HL-60 (cell line): ENCODE data around the gene SIPA1L3.

Experiments
- DNase-seq, 2 experiments: peaks; one replicate each; pipeline ENCODE4 v3.0.0-alpha.2; 2010 to 2020; ENCODE audit warnings: low read depth in 1 of 2, low spot score in 1 of 2
- H3K27ac ChIP-seq: fragments of 250-450 bp; sonication (Bioruptor Pico); replicated peaks from 2 replicates; pipeline ENCODE4 v1.5.1; 2020; ENCODE audit warnings: mild to moderate bottlenecking, moderate library complexity
- H3K27me3 ChIP-seq: fragments of 250-450 bp; sonication (Bioruptor Pico); 2 replicates; pipeline ENCODE4 v1.5.1; 2021; ENCODE audit warnings: mild to moderate bottlenecking, moderate library complexity; ENCODE audit not compliant: insufficient read depth, poor library complexity, severe bottlenecking
- H3K4me3 ChIP-seq: replicated peaks from 2 replicates; pipeline ENCODE4 v1.5.1; 2011; ENCODE audit warnings: mild to moderate bottlenecking, control low read depth, low read length; ENCODE audit not compliant: insufficient read depth
- GABPA ChIP-seq: IDR thresholded peaks from 2 replicates; pipeline ENCODE4 v1.6.1; 2012; ENCODE audit warnings: low read depth
- POLR2AphosphoS5 ChIP-seq: IDR thresholded peaks from 2 replicates; pipeline ENCODE4 v1.6.1; 2012; ENCODE audit warnings: low read depth
- SPI1 ChIP-seq: IDR thresholded peaks from 2 replicates; pipeline ENCODE4 v1.6.1; 2012; ENCODE audit warnings: low read depth, mild to moderate bottlenecking, borderline replicate concordance
- TF ChIP-seq, protein P1 (sequence below): IDR thresholded peaks from one replicate; pipeline ENCODE4 v1.5.1; 2011; ENCODE audit warnings: low read length, control low read depth, inconsistent platforms; ENCODE audit not compliant: insufficient read depth
- TF ChIP-seq, protein P2 (sequence below): IDR thresholded peaks from 2 replicates; pipeline ENCODE4 v1.6.1; 2012; ENCODE audit warnings: low read depth; ENCODE audit not compliant: insufficient replicate concordance

Gene SIPA1L3

DNA sequence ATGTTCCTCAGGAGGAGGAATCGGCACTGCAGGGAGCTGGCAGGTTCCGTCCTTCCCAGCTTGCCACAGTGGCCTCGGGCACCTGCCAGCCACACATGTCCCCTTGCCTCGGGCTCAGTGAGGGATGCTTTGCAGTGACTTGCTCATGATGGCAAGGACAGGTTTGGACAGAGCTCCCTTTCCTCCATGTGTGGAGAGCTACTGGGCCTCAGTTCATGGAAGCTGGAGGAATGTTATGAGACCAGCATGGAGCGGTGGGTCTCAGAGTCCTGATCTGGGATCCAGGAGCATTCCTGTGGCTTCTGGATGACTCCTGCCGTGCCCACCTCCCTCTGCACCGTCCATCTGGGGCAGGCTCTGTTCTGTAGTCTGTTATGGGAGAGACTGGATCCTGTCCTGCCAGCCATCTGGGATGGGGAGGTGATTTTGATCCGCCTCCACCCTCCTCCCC, 59.2 kb downstream of the SIPA1L3 start:
- Histone ChIP-seq H3K4me3 (no peak overlapping the region), H3K27me3 (no peaks in the 10 kb centered on the region), H3K27ac (no peak overlapping the region)
- TF ChIP-seq GABPA = no peak
- TF ChIP-seq, protein P1, sequence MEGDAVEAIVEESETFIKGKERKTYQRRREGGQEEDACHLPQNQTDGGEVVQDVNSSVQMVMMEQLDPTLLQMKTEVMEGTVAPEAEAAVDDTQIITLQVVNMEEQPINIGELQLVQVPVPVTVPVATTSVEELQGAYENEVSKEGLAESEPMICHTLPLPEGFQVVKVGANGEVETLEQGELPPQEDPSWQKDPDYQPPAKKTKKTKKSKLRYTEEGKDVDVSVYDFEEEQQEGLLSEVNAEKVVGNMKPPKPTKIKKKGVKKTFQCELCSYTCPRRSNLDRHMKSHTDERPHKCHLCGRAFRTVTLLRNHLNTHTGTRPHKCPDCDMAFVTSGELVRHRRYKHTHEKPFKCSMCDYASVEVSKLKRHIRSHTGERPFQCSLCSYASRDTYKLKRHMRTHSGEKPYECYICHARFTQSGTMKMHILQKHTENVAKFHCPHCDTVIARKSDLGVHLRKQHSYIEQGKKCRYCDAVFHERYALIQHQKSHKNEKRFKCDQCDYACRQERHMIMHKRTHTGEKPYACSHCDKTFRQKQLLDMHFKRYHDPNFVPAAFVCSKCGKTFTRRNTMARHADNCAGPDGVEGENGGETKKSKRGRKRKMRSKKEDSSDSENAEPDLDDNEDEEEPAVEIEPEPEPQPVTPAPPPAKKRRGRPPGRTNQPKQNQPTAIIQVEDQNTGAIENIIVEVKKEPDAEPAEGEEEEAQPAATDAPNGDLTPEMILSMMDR = no peak
- DNase-seq = no peak

DNA sequence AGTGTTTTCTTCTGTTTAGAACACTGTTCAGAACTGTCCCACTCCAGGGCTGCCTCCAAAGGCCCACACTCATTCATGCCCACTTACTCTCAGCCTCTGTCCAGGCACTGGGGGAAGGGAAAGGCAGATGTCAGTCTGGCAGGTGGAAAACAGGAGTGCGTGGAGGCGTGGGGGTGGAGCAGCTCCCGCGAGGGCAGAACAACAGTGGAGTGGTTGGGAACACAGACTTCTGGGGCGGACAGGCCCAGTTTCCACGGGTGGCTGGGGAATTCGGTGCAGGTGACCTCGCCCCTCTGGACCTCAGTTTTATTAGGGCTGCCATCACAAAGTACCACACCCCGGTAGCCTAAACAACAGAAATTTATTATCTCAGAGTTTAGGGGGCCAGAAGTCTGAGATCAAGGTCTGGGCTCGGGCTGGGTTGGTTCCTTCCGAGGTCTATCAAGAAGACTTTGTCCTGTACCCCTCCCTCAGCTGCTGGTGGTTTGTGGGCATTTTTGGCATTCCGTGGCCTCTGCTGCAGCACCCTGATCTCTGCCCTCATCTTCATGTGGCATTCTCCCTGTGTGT, 59.7 kb downstream of the SIPA1L3 start:
- Histone ChIP-seq H3K4me3 (no peak overlapping the region), H3K27ac (no peak overlapping the region)
- TF ChIP-seq, protein P2, sequence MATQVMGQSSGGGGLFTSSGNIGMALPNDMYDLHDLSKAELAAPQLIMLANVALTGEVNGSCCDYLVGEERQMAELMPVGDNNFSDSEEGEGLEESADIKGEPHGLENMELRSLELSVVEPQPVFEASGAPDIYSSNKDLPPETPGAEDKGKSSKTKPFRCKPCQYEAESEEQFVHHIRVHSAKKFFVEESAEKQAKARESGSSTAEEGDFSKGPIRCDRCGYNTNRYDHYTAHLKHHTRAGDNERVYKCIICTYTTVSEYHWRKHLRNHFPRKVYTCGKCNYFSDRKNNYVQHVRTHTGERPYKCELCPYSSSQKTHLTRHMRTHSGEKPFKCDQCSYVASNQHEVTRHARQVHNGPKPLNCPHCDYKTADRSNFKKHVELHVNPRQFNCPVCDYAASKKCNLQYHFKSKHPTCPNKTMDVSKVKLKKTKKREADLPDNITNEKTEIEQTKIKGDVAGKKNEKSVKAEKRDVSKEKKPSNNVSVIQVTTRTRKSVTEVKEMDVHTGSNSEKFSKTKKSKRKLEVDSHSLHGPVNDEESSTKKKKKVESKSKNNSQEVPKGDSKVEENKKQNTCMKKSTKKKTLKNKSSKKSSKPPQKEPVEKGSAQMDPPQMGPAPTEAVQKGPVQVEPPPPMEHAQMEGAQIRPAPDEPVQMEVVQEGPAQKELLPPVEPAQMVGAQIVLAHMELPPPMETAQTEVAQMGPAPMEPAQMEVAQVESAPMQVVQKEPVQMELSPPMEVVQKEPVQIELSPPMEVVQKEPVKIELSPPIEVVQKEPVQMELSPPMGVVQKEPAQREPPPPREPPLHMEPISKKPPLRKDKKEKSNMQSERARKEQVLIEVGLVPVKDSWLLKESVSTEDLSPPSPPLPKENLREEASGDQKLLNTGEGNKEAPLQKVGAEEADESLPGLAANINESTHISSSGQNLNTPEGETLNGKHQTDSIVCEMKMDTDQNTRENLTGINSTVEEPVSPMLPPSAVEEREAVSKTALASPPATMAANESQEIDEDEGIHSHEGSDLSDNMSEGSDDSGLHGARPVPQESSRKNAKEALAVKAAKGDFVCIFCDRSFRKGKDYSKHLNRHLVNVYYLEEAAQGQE = no peak
- TF ChIP-seq SPI1 = no peak
- TF ChIP-seq POLR2AphosphoS5 = no peak
- no peak for TF ChIP-seq GABPA
- TF ChIP-seq, protein P1 = no peak

DNA sequence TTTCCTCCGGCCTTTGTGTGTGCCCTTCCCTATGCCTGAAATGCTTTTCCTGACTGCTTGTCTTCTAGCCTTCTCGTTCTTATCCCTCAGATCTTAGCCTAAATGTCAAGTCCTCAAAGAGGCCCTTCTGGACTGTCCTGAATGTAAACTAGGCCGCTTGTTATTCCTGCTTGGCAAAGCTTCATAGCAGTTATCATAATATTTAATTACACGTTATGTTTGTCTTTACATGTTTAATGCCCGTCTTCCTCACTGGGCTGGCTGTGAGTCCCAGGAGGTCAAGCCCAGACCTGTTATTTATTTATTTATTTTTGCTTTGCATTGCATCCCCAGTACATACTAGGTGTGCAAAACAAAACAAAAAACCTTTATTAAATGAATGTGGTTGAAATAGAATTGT, 62.7 kb downstream of the SIPA1L3 start:
- H3K27me3 ChIP-seq = no peaks in the 10 kb centered on the region
- no peak overlapping the region for H3K27ac ChIP-seq
- TF ChIP-seq, protein P2 = no peak
- TF ChIP-seq SPI1 (no peak), GABPA (no peak), POLR2AphosphoS5 (no peak)
- TF ChIP-seq, protein P1 = no peak

More for the DNA sequence above, 59.7 kb downstream of the SIPA1L3 start:
- H3K27me3 ChIP-seq = no peaks in the 10 kb centered on the region
- DNase-seq = no peak

DNA sequence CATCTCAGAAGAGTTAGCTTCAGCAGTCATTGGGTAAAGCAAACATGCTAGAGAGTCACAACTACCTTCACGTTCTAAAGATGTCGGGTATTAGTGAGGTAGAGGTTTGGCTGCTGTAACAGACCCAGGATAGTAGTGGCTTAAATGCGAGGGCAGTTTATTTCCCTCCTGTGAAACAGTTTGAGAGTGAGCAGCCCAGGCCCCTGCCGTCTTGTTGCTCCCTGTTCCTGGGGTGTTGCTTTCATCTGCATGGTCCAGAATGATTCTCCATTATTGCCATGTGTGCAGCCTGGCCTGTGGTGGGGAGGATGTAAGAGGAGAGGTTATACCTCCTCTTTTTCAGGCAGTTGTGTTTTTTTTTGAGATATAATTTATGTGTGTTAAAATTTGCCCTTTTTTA, 63.7 kb downstream of the SIPA1L3 start:
- Histone ChIP-seq H3K27ac (no peak overlapping the region), H3K27me3 (no peaks in the 10 kb centered on the region), H3K4me3 (no peak overlapping the region)
- no peak for TF ChIP-seq GABPA
- TF ChIP-seq POLR2AphosphoS5 = no peak
- DNase-seq = no peak

More for the DNA sequence above, 62.7 kb downstream of the SIPA1L3 start:
- no peak for DNase-seq
- no peak overlapping the region for H3K4me3 ChIP-seq
